ENCODE data around the gene TTC39B.

The TTC39B gene

DNA sequence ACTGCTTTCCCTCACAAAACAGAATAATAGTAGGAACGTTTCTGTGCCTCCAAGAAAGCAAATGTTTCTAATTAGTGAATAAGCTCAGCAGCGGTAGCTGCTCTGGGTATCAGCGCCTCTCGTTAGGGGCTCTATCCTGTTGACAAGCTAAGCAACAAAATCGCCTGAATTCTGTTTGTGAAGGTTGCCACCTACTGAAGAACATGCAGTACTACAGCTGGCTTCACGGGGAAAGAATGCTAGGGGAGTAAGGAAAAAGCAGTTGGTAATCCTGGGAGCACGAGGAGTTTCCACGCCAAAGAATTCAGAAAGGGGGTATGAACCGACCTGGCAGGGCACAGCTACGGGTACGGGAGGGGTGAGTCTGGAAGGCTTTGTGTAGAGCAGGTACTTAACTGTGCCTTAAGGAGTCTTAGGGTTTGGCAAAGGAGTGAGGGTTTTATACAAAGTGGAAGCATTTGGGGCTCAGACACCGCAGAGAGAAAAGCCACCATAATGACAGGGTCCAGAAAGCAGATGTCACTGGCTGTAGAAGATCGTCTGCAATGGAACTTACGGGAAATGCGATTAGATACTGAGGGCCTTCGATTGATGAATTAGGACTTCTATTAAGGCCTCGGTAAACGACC, 171.7 kb downstream of the TTC39B start:
- no peak for DNase-seq (ENCODE audit: low read depth, low spot score)

DNA sequence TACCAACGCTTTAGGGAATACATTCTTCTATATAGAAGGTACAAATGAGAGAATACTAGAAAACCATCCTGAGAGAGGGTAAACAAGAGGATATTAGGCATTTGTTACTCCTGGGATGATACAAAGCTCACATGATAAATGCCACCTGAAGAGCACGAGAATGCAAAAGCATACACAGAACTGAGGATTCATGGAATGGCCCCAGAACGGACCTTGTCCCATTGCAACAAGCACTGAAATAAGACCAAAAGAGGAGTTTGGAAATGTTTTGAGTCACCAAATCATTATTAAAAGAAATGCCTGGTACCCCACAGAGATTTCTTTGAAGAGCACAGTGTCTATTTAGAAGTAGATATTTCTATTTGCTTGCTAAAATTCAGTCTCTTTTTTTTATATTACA, 173.5 kb downstream of the TTC39B start:
- no peak for DNase-seq (ENCODE audit: low read depth, low spot score)

DNA sequence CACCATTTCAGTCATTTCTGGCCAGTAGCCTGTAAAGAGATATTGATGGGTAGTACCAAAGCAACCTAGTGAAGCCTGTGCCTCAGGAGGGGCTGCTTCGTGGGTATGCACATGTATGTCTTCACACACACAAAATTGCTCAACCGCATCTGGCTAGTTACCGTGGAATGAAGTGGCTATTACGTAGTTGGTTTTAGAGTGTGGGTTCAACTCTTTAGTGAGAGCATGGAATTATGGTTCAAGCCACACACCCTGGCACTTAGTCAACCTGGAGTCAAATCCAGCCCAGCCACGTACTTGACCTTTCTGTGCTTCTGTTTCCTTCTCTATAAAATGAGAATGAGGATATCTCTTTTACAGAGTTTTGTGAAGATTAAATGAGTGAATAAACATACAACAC, 174.9 kb downstream of the TTC39B start:
- no peak for DNase-seq (ENCODE audit: low read depth, low spot score)

DNA sequence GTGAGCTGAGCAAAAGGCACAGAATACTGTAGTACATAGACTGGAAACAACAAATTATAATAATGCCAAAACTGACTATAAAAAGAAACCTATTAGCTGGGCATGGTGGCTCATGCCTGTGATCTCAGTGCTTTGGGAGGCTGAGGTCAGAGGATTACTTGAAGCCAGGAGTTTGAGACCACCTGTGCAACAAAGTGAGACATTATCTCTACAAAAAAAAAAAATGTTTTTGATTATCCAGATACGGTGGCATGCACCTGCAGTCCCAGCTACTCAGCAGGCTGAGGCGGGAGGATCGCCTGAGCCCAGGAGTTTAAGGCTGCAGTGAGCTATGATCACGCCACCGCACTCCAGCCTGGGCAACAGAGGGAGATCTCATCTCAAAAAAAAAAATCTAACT, 175.9 kb downstream of the TTC39B start:
- no peak for DNase-seq (ENCODE audit: low read depth, low spot score)

DNA sequence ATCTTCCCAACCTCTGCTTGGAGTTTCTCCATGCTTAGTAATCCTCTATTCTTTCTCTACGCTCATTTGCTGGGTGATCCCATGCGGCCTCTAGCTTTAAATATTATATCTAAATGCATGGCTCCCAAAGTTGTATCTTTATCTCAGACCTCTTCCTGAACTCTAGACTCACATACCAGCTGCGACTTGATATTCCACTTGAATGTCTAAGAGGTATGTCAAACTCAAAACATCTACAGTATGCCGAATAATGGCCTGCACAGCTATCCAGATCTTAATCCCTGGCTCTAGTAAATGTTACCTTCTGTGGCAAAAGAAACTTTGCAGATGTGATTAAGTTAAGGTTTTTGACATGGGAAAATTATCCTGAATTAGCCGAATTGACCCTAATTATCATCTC, 179.2 kb downstream of the TTC39B start:
- DNase-seq (ENCODE audit: low read depth, low spot score): no peak

DNA sequence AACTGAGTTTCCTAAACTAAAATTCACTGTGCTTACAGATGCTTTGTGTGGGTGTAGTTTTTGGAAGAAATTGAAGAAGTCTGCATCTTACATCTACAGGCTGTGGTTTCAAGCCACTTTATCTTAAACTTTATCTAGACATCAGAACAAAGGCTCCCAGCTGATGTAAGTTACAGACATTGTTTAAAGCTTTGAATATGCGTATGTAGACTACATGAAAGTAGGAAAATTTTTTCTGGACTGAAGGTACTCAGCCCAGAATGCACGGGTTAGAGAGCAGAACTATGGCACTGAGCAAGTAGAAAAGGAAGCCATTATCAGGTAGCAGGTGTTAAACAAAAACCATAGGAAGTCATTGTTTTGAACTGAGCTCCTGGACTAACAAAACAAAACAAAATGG, 185.4 kb downstream of the TTC39B start:
- no peak for DNase-seq (ENCODE audit: low read depth, low spot score)

DNA sequence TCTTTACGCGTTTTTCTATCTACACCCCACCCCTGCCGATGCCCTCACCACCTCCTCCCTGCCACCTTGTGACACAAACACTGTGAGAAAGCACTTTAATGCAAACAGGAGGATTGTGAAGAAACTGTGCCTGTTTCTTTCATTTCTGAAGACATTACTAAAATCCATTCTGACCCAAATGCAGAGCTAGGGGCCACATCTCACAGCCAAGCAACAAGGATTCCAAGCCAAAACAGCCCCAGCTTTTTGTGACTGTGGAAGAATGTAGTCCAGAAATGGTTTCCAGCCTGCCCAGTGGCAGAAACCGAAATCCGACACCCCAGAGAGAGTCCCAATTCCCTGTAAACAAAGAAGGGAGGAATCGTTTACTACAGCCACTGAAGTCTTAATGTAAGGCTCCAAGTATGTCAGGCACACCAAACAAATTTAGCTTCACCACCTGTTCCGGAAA, 190.9 kb downstream of the TTC39B start:
- DNase-seq (ENCODE audit: low read depth, low spot score): no peak

DNA sequence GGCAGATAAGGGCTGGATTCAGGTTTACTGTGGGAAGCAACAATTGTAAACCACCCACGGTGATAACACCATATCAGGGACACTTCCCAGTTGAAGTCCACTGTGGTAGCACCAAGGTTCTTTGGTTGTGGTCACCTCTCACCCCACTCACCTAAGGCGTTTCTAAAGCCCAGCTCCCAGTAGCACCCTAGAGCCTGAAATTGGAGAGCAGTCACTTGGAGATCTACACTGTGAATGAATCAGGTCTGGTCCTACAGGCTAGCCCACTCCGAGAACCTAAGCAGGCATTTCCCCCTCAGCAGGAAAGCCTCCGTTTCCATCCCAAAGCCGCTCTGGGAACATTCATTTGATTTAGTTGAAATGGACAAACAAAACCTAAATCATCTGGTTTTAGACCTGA, 191.3 kb downstream of the TTC39B start:
- no peak for DNase-seq (ENCODE audit: low read depth, low spot score)

DNA sequence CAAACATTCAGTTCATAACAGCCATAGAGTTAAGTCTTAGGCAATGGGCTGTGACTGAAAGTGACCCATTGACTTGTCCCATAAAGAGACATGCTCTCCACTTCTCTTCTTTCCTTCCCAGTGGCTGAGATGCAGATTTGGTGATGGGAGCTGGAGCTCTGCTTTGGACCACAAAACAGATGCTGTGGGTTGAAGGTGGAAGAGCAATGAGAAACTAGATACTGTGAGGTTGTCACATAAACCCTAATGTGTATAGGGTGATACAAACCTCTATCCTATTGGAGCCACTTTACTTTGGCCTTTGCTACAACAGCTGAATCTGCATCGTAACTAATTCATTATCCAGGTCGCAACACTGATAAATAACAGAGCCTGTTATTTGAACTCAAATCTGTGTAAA, 192.0 kb downstream of the TTC39B start:
- no peak for DNase-seq (ENCODE audit: low read depth, low spot score)

Data from activated naive CD8-positive, alpha-beta T cell treated with anti-CD3 and anti-CD28 coated beads, Interleukin-2, amount 50 U/mL, for 16 hours (primary cell).